Thoracic aorta (tissue), 2 donors: Measurements from ENCODE around the gene COL4A4. TPM values are rescaled to one million over a fixed set of nuclear protein-coding genes. Genes with fewer than 3 reads are reported as not detected.

Experiments
- ATAC-seq: fragments of 150-250 bp; one replicate; pipeline ENCODE4 v1.8.0; 2017; ENCODE audit warnings: low read depth; ENCODE audit not compliant: insufficient number of reproducible peaks, low FRiP score
- DNase-seq: peaks from one replicate; pipeline ENCODE4 v3.0.0-alpha.2; 2020; ENCODE audit warnings: low spot score
- H3K27ac ChIP-seq, 2 donors: fragments of 200-600 bp; sonication (generic); 1 replicate in 1 of 2; 2 replicates in 1 of 2; pipeline ENCODE4 v1.5.1; 2016; ENCODE audit warnings: mild to moderate bottlenecking in 2 of 2, moderate library complexity in 2 of 2
- H3K27me3 ChIP-seq: fragments of 200-600 bp; sonication (generic); replicated peaks from 2 replicates; pipeline ENCODE4 v1.6.0; 2016; ENCODE audit warnings: mild to moderate bottlenecking; ENCODE audit not compliant: insufficient read depth
- H3K36me3 ChIP-seq: fragments of 200-600 bp; sonication (generic); one replicate; pipeline ENCODE4 v1.5.1; 2016
- H3K4me1 ChIP-seq, 2 donors: fragments of 200-600 bp; sonication (generic); 1 replicate in 1 of 2; 2 replicates in 1 of 2; pipeline versions ENCODE4 v1.5.1 to v1.6.0; 2016; ENCODE audit warnings: low read depth in 2 of 2, mild to moderate bottlenecking in 1 of 2; ENCODE audit not compliant: control insufficient read depth in 1 of 2
- H3K4me3 ChIP-seq: fragments of 200-600 bp; sonication (generic); 2 replicates; pipeline ENCODE4 v1.5.1; 2016; ENCODE audit warnings: mild to moderate bottlenecking
- H3K9me3 ChIP-seq: fragments of 200-600 bp; sonication (generic); 2 replicates; pipeline ENCODE4 v1.5.1; 2016
- total RNA-seq, 2 donors: library from RNA; depleted of rRNA; stranded (reverse); fragments of >200 nt; gene quantifications; one replicate each; pipeline versions ENCODE4 v1.1.0 to v1.2.3, GENCODE V29; 2016
- TF ChIP-seq, protein P1 (sequence below): fragments of 200-600 bp; sonication (generic); IDR thresholded peaks from one replicate; pipeline ENCODE4 v1.5.1; 2019; ENCODE audit warnings: antibody characterized with exemption

Gene COL4A4
- total RNA-seq, 2 donors from 2014 or later, result 17.2 to 34.0 TPM

GRCh38 chr2:227054006-227054405, 110.0 kb downstream of the COL4A4 start:
- Histone ChIP-seq H3K4me3 (no peak overlapping the region), H3K9me3 (no peaks in the 10 kb centered on the region), H3K27ac (no peak overlapping the region), H3K27me3 (no peaks in the 10 kb centered on the region), H3K36me3 (peaks cover 24% of the 10 kb centered on the region), H3K4me1 (no peaks in the 10 kb centered on the region)
- TF ChIP-seq, protein P1, sequence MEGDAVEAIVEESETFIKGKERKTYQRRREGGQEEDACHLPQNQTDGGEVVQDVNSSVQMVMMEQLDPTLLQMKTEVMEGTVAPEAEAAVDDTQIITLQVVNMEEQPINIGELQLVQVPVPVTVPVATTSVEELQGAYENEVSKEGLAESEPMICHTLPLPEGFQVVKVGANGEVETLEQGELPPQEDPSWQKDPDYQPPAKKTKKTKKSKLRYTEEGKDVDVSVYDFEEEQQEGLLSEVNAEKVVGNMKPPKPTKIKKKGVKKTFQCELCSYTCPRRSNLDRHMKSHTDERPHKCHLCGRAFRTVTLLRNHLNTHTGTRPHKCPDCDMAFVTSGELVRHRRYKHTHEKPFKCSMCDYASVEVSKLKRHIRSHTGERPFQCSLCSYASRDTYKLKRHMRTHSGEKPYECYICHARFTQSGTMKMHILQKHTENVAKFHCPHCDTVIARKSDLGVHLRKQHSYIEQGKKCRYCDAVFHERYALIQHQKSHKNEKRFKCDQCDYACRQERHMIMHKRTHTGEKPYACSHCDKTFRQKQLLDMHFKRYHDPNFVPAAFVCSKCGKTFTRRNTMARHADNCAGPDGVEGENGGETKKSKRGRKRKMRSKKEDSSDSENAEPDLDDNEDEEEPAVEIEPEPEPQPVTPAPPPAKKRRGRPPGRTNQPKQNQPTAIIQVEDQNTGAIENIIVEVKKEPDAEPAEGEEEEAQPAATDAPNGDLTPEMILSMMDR, result no peak
- DNase-seq, result no peak
- ATAC-seq, result no peak

DNA sequence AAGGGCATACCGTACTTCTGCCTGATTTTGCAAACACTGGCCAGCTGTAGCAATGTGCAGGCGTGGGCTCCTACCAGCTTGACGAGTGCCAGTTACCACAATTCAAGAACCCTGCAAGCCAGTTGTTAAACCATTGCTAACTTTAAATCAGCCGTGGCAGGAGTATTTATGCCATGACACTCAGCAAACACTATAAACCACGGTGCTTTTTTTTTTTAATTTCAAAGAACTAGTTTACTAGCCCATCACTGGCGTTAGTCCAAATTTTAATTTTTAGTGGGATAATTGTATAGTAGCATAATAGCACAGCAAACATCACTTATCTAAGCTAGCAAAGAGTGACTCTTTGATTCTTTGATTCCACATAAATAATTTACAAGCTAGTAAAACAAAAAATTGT, 111.1 kb downstream of the COL4A4 start:
- no peak overlapping the region for H3K27ac ChIP-seq
- no peaks in the 10 kb centered on the region for H3K4me1 ChIP-seq
- H3K27me3 ChIP-seq, result no peaks in the 10 kb centered on the region
- H3K9me3 ChIP-seq, result no peaks in the 10 kb centered on the region
- H3K4me3 ChIP-seq, result no peak overlapping the region
- ATAC-seq (no peak), DNase-seq (no peak)
- peaks cover 28% of the 10 kb centered on the region for H3K36me3 ChIP-seq
- TF ChIP-seq, protein P1, result no peak

DNA sequence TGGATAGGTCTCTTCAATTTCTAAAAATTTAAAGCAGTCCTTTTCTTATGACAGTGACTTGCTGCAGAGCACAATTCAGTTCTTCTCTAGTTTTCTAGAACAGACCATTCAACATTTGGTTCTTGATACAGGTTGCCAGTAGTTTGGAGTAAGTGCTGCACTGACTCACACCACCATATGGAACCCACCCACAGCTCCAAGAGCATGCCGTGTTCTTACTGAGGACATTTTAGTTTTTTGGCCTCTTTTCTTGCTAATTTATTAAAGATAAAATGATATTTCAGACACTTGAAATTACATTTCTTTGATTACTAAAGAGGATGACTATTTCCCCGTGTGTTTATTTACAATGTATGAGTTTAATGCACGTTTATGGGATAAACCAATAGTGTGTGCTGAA, 120.0 kb downstream of the COL4A4 start:
- no peak overlapping the region for H3K4me3 ChIP-seq
- peaks cover 4% of the 10 kb centered on the region for H3K36me3 ChIP-seq
- H3K27me3 ChIP-seq, result no peaks in the 10 kb centered on the region
- DNase-seq (no peak), ATAC-seq (no peak)
- no peaks in the 10 kb centered on the region for H3K9me3 ChIP-seq
- H3K4me1 ChIP-seq, result no peaks in the 10 kb centered on the region
- TF ChIP-seq, protein P1, result no peak
- no peak overlapping the region for H3K27ac ChIP-seq

GRCh38 chr2:227038550-227039189, 125.3 kb downstream of the COL4A4 start:
- Histone ChIP-seq H3K9me3 (no peaks in the 10 kb centered on the region), H3K4me1 (no peaks in the 10 kb centered on the region), H3K27me3 (no peaks in the 10 kb centered on the region), H3K4me3 (no peak overlapping the region), H3K36me3 (no peaks in the 10 kb centered on the region), H3K27ac (no peak overlapping the region)
- ATAC-seq (no peak), DNase-seq (no peak)
- TF ChIP-seq, protein P1, result no peak

DNA sequence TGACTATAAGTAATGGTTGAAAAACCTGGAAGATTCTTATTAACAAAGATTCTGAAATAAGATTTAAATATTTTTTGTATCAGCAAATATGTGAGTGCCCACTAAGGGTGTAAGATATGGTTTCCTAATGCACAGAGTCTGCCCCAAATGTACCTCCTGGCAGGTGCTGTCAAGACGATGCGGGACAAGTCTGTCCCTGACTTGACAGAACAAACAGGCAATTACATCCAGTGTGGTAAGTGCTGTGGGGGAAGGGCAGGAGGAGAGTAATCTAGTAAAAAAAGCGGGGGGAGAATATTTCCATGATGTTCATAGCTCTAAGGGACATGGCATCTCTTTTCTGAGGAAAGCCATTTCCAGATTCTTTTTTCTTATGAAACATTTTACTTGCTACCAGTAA, 127.5 kb downstream of the COL4A4 start:
- Histone ChIP-seq H3K27ac (no peak overlapping the region), H3K36me3 (peaks cover 6% of the 10 kb centered on the region), H3K9me3 (no peaks in the 10 kb centered on the region), H3K4me1 (no peaks in the 10 kb centered on the region), H3K4me3 (no peak overlapping the region), H3K27me3 (no peaks in the 10 kb centered on the region)
- ATAC-seq (no peak), DNase-seq (no peak)
- TF ChIP-seq, protein P1, result no peak
